Esophagus squamous epithelium (tissue), 4 donors: Measurements from ENCODE around the gene STK40.

Experiments used
- POLR2A ChIP-seq, 4 donors: fragments of 450-650 bp; IDR thresholded peaks; one replicate each; pipeline ENCODE4 v1.6.1; 2017; ENCODE audit warnings: antibody characterized with exemption in 4 of 4, mild to moderate bottlenecking in 4 of 4, moderate library complexity in 3 of 4
- TF ChIP-seq, protein P1 (sequence below), 6 experiments: fragments of 450-650 bp in 4 of 6; fragments of 200-600 bp in 2 of 6; sonication (generic) in 2 of 6; IDR thresholded peaks; one replicate each; pipeline ENCODE4 v1.5.1; 2016 to 2019; ENCODE audit warnings: antibody characterized with exemption in 6 of 6, mild to moderate bottlenecking in 4 of 6, moderate library complexity in 4 of 6

DNA sequence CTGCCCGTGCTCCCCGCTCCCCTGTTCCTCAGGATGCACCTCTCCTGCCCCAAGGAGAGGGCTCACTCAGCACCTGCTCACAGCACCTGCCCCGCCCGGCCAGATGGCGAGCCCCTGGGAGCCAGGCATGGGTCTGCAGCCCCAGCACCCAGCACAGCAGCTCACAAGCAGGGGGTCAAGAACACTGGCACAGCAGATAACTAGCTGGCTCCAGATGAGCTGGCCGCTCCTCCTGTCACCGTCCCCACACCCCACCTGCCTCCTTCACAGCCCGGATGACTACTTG lies 41.4 kb downstream of the STK40 start:
- TF ChIP-seq POLR2A (IDR thresholded peaks at IDR 0.05) = no peak
- TF ChIP-seq, protein P1, sequence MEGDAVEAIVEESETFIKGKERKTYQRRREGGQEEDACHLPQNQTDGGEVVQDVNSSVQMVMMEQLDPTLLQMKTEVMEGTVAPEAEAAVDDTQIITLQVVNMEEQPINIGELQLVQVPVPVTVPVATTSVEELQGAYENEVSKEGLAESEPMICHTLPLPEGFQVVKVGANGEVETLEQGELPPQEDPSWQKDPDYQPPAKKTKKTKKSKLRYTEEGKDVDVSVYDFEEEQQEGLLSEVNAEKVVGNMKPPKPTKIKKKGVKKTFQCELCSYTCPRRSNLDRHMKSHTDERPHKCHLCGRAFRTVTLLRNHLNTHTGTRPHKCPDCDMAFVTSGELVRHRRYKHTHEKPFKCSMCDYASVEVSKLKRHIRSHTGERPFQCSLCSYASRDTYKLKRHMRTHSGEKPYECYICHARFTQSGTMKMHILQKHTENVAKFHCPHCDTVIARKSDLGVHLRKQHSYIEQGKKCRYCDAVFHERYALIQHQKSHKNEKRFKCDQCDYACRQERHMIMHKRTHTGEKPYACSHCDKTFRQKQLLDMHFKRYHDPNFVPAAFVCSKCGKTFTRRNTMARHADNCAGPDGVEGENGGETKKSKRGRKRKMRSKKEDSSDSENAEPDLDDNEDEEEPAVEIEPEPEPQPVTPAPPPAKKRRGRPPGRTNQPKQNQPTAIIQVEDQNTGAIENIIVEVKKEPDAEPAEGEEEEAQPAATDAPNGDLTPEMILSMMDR (IDR thresholded peaks at IDR 0.05) = no peak
